Upper lobe of left lung (tissue), 4 donors: ENCODE measurements around the gene R3HDM1.

Experiments used
- EP300 ChIP-seq, 4 donors: sonication (generic); formaldehyde crosslinking; IDR thresholded peaks; one replicate each; pipeline ENCODE4 v1.5.1; 2017; ENCODE audit warnings: antibody characterized with exemption in 4 of 4, control low read depth in 2 of 4
- POLR2AphosphoS5 ChIP-seq, 2 donors: sonication (generic); formaldehyde crosslinking; IDR thresholded peaks; one replicate each; pipeline ENCODE4 v1.5.1; 2017; ENCODE audit warnings: antibody characterized with exemption in 2 of 2
- TF ChIP-seq, protein P1 (sequence below), 6 experiments: fragments of 450-650 bp in 4 of 6; fragments of 200-600 bp in 2 of 6; sonication (generic) in 2 of 6; IDR thresholded peaks; one replicate each; pipeline ENCODE4 v1.5.1; 2016 to 2019; ENCODE audit warnings: antibody characterized with exemption in 6 of 6

DNA sequence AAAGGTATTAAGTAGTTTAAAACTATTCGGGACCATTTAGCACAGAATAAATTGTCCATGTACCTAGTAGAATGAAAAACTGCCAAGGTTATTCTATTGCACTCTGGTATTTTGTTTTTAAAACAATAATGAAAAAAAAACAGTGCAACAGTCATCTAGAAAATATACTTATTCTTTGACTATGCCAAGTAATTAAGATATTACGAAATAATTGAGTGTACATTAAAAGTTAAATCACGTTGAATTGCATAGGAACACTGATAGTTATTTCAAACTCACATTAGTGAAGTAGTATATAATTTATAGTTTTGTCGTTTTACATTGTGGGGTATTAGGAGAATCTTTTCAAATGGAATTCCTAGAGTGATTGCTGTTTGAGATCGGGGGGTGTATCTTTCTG is 20.1 kb downstream of the R3HDM1 start:
- TF ChIP-seq EP300 (IDR thresholded peaks at IDR 0.05) (no peak), POLR2AphosphoS5 (IDR thresholded peaks at IDR 0.05) (no peak)
- TF ChIP-seq, protein P1, sequence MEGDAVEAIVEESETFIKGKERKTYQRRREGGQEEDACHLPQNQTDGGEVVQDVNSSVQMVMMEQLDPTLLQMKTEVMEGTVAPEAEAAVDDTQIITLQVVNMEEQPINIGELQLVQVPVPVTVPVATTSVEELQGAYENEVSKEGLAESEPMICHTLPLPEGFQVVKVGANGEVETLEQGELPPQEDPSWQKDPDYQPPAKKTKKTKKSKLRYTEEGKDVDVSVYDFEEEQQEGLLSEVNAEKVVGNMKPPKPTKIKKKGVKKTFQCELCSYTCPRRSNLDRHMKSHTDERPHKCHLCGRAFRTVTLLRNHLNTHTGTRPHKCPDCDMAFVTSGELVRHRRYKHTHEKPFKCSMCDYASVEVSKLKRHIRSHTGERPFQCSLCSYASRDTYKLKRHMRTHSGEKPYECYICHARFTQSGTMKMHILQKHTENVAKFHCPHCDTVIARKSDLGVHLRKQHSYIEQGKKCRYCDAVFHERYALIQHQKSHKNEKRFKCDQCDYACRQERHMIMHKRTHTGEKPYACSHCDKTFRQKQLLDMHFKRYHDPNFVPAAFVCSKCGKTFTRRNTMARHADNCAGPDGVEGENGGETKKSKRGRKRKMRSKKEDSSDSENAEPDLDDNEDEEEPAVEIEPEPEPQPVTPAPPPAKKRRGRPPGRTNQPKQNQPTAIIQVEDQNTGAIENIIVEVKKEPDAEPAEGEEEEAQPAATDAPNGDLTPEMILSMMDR (IDR thresholded peaks at IDR 0.05) = no peak
